H9 (cell line): ENCODE results near the gene HMGA1. TPM values are rescaled to one million over a fixed set of nuclear protein-coding genes. Genes with fewer than 3 reads are reported as not detected.

ENCODE experiments used
- DNase-seq: peaks from one replicate; pipeline ENCODE4 v3.0.0-alpha.2; 2017
- H2AFZ ChIP-seq: one replicate; pipeline ENCODE4 v1.6.1; 2013; ENCODE audit warnings: mild to moderate bottlenecking, low read length, control low read depth, moderate library complexity
- H2AK5ac ChIP-seq: 2 replicates; pipeline ENCODE4 v1.6.1; 2013; ENCODE audit warnings: low read length, control low read depth, mixed read lengths; ENCODE audit not compliant: insufficient read length
- H2BK120ac ChIP-seq: one replicate; pipeline ENCODE4 v1.6.1; 2013; ENCODE audit warnings: low read depth, mild to moderate bottlenecking, low read length, control low read depth, inconsistent platforms; ENCODE audit not compliant: poor library complexity, severe bottlenecking
- H2BK12ac ChIP-seq: 2 replicates; pipeline ENCODE4 v1.6.1; 2013; ENCODE audit warnings: low read length, control low read depth, mixed read lengths, low read depth; ENCODE audit not compliant: insufficient read length
- H2BK15ac ChIP-seq: 2 replicates; pipeline ENCODE4 v1.6.1; 2013; ENCODE audit warnings: low read depth, low read length, control low read depth
- H2BK20ac ChIP-seq: one replicate; pipeline ENCODE4 v1.6.1; 2013; ENCODE audit warnings: low read depth, mild to moderate bottlenecking, low read length, control low read depth, inconsistent platforms; ENCODE audit not compliant: poor library complexity, severe bottlenecking
- H2BK5ac ChIP-seq: 2 replicates; pipeline ENCODE4 v1.6.1; 2013; ENCODE audit warnings: low read length, control low read depth, mixed read lengths; ENCODE audit not compliant: insufficient read length
- H3K14ac ChIP-seq: 2 replicates; pipeline ENCODE4 v1.6.1; 2013; ENCODE audit warnings: low read length, control low read depth; ENCODE audit not compliant: insufficient read depth
- H3K18ac ChIP-seq: 2 replicates; pipeline ENCODE4 v1.6.1; 2013; ENCODE audit warnings: low read depth, mild to moderate bottlenecking, mixed read lengths, low read length, control low read depth; ENCODE audit not compliant: insufficient read length
- H3K23ac ChIP-seq: 2 replicates; pipeline ENCODE4 v1.6.1; 2013; ENCODE audit warnings: low read length, control low read depth, mixed read lengths, low read depth; ENCODE audit not compliant: insufficient read length
- H3K23me2 ChIP-seq: 2 replicates; pipeline ENCODE4 v1.6.1; 2013; ENCODE audit warnings: low read depth, mild to moderate bottlenecking, mixed read lengths, low read length, control low read depth; ENCODE audit not compliant: insufficient read length, poor library complexity, severe bottlenecking
- H3K27ac ChIP-seq: 2 replicates; pipeline ENCODE4 v1.5.1; 2013; ENCODE audit warnings: low read length, control low read depth, mixed read lengths, low read depth; ENCODE audit not compliant: insufficient read length
- H3K27me3 ChIP-seq: 2 replicates; pipeline ENCODE4 v1.6.1; 2013; ENCODE audit warnings: low read length, control low read depth, inconsistent platforms; ENCODE audit not compliant: insufficient read depth
- H3K4ac ChIP-seq: 2 replicates; pipeline ENCODE4 v1.6.1; 2013; ENCODE audit warnings: low read depth, mild to moderate bottlenecking, control low read depth, inconsistent platforms, low read length, moderate library complexity
- H3K4me1 ChIP-seq: 2 replicates; pipeline ENCODE4 v1.6.1; 2013; ENCODE audit warnings: low read length, control low read depth, inconsistent platforms; ENCODE audit not compliant: insufficient read depth
- H3K4me2 ChIP-seq: 2 replicates; pipeline ENCODE4 v1.6.1; 2013; ENCODE audit warnings: low read length, control low read depth, mixed read lengths; ENCODE audit not compliant: insufficient read length, insufficient read depth
- H3K56ac ChIP-seq: 2 replicates; pipeline ENCODE4 v1.6.1; 2013; ENCODE audit warnings: low read depth, mild to moderate bottlenecking, mixed read lengths, low read length, control low read depth; ENCODE audit not compliant: insufficient read length
- H3K79me1 ChIP-seq: 2 replicates; pipeline ENCODE4 v1.6.1; 2013; ENCODE audit warnings: low read depth, mild to moderate bottlenecking, moderate library complexity, low read length, control low read depth, inconsistent platforms; ENCODE audit not compliant: insufficient read depth, poor library complexity, severe bottlenecking
- H3K79me2 ChIP-seq: 2 replicates; pipeline ENCODE4 v1.6.1; 2013; ENCODE audit warnings: low read length, control low read depth, inconsistent platforms; ENCODE audit not compliant: insufficient read depth
- H3K9ac ChIP-seq: 2 replicates; pipeline ENCODE4 v1.6.1; 2013; ENCODE audit warnings: low read length, control low read depth, mixed read lengths; ENCODE audit not compliant: insufficient read length; ENCODE audit errors: extremely low read depth
- H3K9me3 ChIP-seq: one replicate; pipeline ENCODE4 v1.6.1; 2013; ENCODE audit warnings: low read depth, low read length, inconsistent platforms; ENCODE audit not compliant: control insufficient read depth
- H3T11ph ChIP-seq: one replicate; pipeline ENCODE4 v1.6.1; 2013; ENCODE audit warnings: mild to moderate bottlenecking, low read length, control low read depth, inconsistent platforms
- H4K20me1 ChIP-seq: one replicate; pipeline ENCODE4 v1.6.1; 2013; ENCODE audit not compliant: control insufficient read depth, insufficient read length, insufficient read depth
- H4K5ac ChIP-seq: 2 replicates; pipeline ENCODE4 v1.6.1; 2013; ENCODE audit warnings: low read depth, mild to moderate bottlenecking, mixed read lengths, low read length, control low read depth; ENCODE audit not compliant: insufficient read length
- H4K8ac ChIP-seq: replicated peaks from 2 replicates; pipeline ENCODE4 v1.6.1; 2013; ENCODE audit warnings: low read length, control low read depth, mixed read lengths, low read depth; ENCODE audit not compliant: insufficient read length
- H4K91ac ChIP-seq: 2 replicates; pipeline ENCODE4 v1.6.1; 2013; ENCODE audit warnings: low read depth, mild to moderate bottlenecking, moderate library complexity, mixed read lengths, low read length, control low read depth; ENCODE audit not compliant: insufficient read length
- H3K27ac Mint-ChIP-seq, 3 experiments: 2 replicates in 2 of 3; 3 replicates in 1 of 3; pipeline ENCODE4 v1.8.0; 2020 to 2021; ENCODE audit warnings: mixed read lengths in 3 of 3, mild to moderate bottlenecking in 1 of 3, moderate library complexity in 1 of 3
- H3K27me3 Mint-ChIP-seq: 2 replicates; pipeline ENCODE4 v1.8.0; 2021; ENCODE audit warnings: low read depth, mild to moderate bottlenecking, moderate library complexity, mixed read lengths
- H3K36me3 Mint-ChIP-seq, 3 experiments: 2 replicates in 2 of 3; 3 replicates in 1 of 3; pipeline ENCODE4 v1.8.0; 2020 to 2021; ENCODE audit warnings: low read depth in 3 of 3, mixed read lengths in 3 of 3; ENCODE audit not compliant: insufficient read depth in 1 of 3
- H3K4me1 Mint-ChIP-seq, 2 experiments: 2 replicates each; pipeline ENCODE4 v1.8.0; 2020; ENCODE audit warnings: mixed read lengths in 2 of 2
- H3K4me3 Mint-ChIP-seq, 2 experiments: 2 replicates in 1 of 2; 3 replicates in 1 of 2; pipeline ENCODE4 v1.8.0; 2020 to 2021; ENCODE audit warnings: mild to moderate bottlenecking in 2 of 2, mixed read lengths in 2 of 2, moderate library complexity in 1 of 2
- H3K9me3 Mint-ChIP-seq, 2 experiments: 2 replicates in 1 of 2; 3 replicates in 1 of 2; pipeline ENCODE4 v1.8.0; 2020; ENCODE audit warnings: mild to moderate bottlenecking in 2 of 2, mixed read lengths in 2 of 2, moderate library complexity in 1 of 2
- WGBS: extraction: QIAGEN DNeasy Blood & Tissue Kit; methylation state at CpG from one replicate; pipeline ENCODE4 v1.1.7; 2013; ENCODE audit warnings: missing lambda C conversion rate, low lambda C conversion rate, mixed read lengths; ENCODE audit not compliant: insufficient read length; ENCODE audit errors: extremely low coverage; 5-methylcytosine and 5-hydroxymethylcytosine counted together
- total RNA-seq: library from RNA; stranded (reverse); gene quantifications from 2 replicates; pipeline ENCODE4 v1.2.1, GENCODE V29; 2021
- TF ChIP-seq, protein P1 (sequence below): fragments of 200-600 bp; sonication (generic); conservative IDR thresholded peaks from 3 replicates; pipeline ENCODE4 v1.8.0; 2021; ENCODE audit warnings: antibody characterized with exemption, mild to moderate bottlenecking

Gene HMGA1
- total RNA-seq, 1 experiment from 2014 or later, result 2,116 TPM

DNA sequence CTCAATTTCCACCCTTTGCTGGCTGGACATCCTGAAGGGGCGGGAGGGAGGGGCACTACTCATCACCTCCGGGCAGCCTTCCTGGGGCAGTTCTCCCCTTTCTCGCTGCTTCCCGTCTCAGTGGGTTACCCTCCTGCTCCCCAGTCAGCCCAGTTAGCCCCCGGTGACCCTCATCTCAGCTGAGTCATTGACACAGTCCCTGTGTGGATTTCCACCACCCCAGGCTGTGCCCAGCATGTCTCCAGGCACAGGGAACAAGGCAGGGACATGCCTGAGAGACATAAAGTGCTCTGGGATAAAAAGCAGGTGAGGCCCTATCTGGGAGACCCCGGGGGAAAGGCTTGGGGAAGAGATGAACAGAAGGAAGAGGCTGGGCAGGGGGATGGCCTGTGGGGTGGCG, 29.9 kb upstream of the HMGA1 start:
- H4K8ac ChIP-seq, result no peak overlapping the region
- no peak for DNase-seq
- no peak overlapping the region for H2BK20ac ChIP-seq
- H3K27me3 ChIP-seq, result no peaks in the 10 kb centered on the region
- H2BK5ac ChIP-seq, result no peak overlapping the region
- no peak overlapping the region for H3K27ac ChIP-seq
- no peak overlapping the region for H3K18ac ChIP-seq
- no peaks in the 10 kb centered on the region for H3K9me3 ChIP-seq
- H2AFZ ChIP-seq, result no peak overlapping the region
- no peak overlapping the region for H3K56ac ChIP-seq
- H3T11ph ChIP-seq, result no peak overlapping the region
- no peak overlapping the region for H2BK120ac ChIP-seq
- no peaks in the 10 kb centered on the region for H3K23me2 ChIP-seq
- H3K4me3 Mint-ChIP-seq, result no peak overlapping the region; a peak in 1 of 5 replicates
- no peak overlapping the region for H3K4me2 ChIP-seq
- H4K91ac ChIP-seq, result no peak overlapping the region
- H3K36me3 Mint-ChIP-seq, result no peaks in the 10 kb centered on the region
- peak overlapping the region in 2 of 3 experiments; percentile 3 to 7; a peak in 1 of 7 replicates for H3K27ac Mint-ChIP-seq
- H3K79me1 ChIP-seq, result no peaks in the 10 kb centered on the region
- H4K20me1 ChIP-seq, result no peaks in the 10 kb centered on the region
- TF ChIP-seq, protein P1, sequence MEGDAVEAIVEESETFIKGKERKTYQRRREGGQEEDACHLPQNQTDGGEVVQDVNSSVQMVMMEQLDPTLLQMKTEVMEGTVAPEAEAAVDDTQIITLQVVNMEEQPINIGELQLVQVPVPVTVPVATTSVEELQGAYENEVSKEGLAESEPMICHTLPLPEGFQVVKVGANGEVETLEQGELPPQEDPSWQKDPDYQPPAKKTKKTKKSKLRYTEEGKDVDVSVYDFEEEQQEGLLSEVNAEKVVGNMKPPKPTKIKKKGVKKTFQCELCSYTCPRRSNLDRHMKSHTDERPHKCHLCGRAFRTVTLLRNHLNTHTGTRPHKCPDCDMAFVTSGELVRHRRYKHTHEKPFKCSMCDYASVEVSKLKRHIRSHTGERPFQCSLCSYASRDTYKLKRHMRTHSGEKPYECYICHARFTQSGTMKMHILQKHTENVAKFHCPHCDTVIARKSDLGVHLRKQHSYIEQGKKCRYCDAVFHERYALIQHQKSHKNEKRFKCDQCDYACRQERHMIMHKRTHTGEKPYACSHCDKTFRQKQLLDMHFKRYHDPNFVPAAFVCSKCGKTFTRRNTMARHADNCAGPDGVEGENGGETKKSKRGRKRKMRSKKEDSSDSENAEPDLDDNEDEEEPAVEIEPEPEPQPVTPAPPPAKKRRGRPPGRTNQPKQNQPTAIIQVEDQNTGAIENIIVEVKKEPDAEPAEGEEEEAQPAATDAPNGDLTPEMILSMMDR, result no peak
- no peaks in the 10 kb centered on the region for H3K79me2 ChIP-seq
- no peak overlapping the region for H3K9ac ChIP-seq
- H3K4me1 Mint-ChIP-seq, result peaks cover 22 to 26% of the 10 kb centered on the region in 2 experiments
- WGBS, result no CpG with 5 or more reads among the region's 7 CpGs
- no peak overlapping the region for H2BK12ac ChIP-seq
- peaks cover 4% of the 10 kb centered on the region for H3K4me1 ChIP-seq
- no peak overlapping the region for H3K23ac ChIP-seq
- no peaks in the 10 kb centered on the region for H3K9me3 Mint-ChIP-seq
- no peak overlapping the region for H2BK15ac ChIP-seq
- no peak overlapping the region for H4K5ac ChIP-seq
- H3K14ac ChIP-seq, result no peak overlapping the region
- H3K27me3 Mint-ChIP-seq, result no peaks in the 10 kb centered on the region
- no peak overlapping the region for H2AK5ac ChIP-seq
- H3K4ac ChIP-seq, result no peak overlapping the region
